ENCODE results near the gene NFXL1. TPM values are rescaled to one million over a fixed set of nuclear protein-coding genes. Genes with fewer than 3 reads are reported as not detected.

The NFXL1 gene
- total RNA-seq, 1 donor from 2014 or later, result 9.7 TPM

DNA sequence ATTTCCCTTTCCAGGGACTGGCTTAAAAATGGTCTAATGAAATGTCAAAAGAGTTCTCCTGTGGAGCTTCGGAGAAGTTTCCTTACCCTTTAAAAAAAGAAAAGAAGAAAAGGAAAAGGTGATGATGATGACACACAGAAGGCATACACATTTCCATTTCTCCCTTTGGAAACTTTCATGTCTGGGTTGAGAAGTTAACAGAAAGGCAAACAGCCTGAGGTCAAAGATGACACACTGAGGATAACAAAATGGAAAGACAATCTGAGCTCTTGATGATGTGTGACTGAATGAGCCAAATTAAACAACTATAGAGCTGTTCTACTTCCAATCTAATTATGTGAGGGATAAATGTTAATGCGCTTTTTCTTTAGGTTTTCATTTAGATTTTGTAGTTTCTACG is 32.2 kb downstream of the NFXL1 start:
- no peak for ATAC-seq

DNA sequence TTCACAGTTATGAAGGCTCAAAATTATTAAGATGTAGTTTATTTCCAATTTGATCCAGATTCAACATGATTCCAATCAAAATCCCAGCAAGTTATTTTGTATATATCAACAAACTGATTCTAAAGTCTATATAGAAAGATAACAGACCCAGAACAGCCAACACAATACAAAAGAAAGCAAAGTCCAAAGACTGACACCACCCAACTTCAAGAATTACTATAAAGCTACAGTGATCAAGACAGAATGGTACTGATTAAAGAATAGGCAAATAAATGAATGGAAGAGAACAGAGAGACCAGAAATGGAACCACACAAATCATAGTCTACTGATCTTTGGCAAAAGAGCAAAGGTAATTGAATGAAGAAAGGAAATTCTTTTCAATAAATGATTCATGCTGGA is 34.9 kb downstream of the NFXL1 start:
- no peak for ATAC-seq

DNA sequence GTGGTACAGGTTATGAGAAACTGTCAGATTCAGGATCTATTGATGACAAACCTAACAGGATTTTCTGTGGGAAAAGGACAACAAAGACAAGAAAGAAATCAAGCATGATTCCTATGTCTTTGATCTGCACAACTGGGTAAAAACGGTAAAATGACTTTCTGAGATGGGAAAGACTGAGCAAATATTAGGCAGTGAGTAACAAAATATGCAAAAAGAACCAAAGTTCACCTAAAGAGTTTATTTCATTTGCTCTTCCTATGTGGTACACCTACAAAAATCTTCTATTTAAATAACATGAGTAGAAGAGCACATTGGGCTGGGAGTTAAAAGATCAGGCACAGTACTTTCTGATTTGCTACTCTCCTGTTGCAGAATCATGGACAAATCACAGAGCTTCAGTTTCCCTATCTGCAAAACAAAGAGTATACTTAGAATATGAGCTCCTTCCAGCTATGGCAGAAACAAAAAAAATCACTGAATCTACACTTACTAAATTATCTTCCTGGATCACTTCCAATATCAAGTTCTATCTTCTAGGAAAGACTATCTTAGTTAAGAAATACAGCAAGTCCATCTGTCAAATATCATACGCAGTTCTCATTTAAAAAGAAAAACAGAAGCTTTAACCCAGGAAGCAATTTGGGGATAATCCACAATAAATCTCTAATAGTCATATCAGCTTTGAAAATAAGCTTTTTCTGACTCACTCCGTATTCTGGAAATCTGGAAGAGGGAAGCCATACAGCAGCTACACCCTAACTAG is 37.4 kb downstream of the NFXL1 start:
- ATAC-seq, result no peak

DNA sequence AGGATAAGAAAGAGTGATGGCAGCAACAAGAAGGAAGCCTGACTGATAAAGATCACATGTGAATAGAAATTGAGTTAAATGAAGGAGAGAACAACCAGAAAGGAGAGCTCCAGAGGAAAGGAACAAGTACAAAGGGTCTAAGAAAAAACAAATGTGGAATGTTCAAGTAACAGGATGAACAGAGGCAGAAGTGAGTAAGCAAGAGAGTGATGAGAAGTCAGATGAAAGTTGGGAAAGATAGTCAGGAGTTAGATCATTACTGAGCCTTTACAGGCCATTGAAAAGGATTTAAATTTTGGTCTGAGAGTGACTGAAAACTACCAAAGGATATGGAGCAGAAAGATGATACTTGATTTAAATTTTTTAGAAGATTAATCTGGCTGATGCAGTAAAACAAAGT is 38.1 kb downstream of the NFXL1 start:
- no peak for ATAC-seq

DNA sequence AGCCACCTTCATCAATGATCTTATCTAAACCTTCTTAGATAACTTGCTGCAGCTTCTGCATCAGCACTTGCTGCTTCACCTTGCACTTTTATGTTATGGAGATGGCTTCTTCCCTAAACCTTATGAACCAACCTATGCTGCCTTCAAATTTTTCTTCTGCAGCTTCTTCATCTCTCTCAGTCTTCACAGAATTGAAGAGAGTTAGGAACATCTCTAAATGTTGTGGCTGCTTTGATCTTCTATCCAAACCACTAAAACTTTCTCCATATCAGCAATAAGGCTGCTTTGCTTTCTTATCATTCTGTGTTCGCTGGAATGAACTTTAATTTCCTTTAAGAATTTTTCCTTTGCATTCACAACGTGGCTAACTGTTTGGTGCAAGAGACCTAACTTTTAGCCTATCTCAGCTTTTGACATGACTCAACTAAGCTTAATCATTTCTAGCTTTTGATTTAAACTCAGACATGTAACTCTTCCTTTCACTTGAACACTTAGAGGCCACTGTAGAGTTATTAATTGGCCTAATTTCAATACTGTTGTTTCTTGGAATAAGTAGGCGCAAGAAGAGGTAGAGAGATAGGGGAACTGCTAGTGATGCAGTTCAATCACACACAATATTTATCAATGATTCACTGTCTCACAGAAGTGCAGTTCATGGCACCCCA is 40.4 kb downstream of the NFXL1 start:
- no peak for ATAC-seq

DNA sequence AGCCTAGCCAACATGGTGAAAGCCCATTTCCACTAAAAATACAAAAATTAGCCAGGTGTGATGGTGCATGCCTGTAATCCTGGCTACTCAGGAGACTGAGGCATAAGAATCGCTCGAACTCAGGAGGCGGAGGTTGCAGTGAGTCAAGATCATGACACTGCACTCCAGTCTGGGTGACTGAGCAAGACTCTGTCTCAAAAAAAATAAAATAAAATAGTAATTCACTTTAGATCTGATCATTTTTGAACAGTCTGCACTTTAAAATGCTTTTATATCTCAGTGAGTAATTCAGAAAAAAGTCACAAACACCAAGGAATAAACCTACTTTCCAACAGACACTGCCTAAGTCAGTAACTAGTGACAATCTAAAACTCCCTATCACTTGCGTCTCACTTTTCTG is 50.9 kb downstream of the NFXL1 start:
- no peak for ATAC-seq

DNA sequence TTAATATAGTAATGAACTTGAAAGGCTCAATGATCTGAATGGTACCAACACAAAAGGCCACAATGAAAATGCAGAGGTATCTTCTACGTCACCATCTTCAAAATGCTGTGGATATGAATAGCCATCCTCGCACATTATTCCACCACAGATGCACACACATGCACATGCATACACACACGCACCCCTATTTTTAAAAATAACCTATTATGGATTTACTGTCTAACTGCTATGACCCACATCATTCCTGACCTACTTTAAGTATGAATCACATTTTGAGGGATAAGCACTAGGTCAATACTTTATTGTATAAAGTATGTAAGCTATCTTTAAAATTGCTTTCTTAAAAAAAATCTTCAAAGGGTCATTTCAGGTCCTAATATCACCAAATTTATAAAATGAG is 52.1 kb downstream of the NFXL1 start:
- ATAC-seq, result no peak

DNA sequence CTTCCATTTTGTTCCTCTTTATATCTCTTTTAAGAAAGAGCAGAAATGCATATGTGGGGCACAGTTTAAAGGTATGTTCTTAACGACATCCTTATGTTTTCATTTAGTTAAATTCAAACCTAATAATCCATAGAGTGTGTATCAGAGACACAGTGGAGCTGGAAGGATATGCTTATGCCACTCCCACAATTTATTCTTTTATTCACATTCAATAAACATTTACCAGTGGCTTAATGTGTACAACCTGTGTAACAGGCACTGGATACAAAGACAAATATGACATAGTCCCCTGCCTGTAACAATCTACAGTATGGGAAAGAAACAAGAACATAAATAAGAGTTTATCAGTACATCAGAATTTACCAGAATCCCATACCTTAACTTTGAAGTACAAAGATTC is 54.1 kb downstream of the NFXL1 start:
- no peak for ATAC-seq

DNA sequence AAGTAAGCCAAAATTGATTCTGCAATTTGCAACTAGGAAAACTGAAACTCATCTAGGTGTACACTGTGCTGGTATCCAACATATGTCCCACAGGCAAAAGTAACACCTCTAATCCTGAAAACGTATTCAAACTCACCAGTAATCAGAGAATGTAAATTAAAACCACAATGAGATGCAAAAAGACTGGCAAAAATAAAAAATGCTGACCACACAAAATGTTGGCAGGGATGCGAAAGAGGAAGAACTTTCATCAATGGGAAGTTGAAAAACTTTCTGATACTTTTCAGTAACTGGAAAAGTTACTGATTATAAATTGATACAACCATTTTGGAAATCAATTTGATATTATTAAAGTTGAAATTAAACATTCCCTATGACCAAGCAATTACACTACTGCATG is 56.4 kb downstream of the NFXL1 start:
- ATAC-seq, result no peak

DNA sequence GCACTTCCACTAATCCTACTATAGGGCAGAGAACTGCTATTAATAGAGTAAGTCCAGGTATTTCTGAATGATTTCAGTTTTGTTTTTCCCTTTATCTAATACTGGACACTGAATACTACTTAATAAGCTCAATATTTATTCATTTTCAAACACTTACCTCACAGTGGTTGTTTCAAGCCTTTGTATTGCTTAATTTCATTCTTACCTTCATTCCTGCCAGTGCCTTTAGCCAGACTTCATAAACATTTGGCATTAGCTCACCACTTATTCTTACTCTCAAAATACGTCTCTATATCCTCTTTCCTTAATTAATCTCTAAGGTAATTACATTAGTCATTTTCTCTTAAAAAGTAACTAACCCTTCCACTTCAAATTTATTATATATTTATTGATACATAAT is 57.7 kb downstream of the NFXL1 start:
- no peak for ATAC-seq

DNA sequence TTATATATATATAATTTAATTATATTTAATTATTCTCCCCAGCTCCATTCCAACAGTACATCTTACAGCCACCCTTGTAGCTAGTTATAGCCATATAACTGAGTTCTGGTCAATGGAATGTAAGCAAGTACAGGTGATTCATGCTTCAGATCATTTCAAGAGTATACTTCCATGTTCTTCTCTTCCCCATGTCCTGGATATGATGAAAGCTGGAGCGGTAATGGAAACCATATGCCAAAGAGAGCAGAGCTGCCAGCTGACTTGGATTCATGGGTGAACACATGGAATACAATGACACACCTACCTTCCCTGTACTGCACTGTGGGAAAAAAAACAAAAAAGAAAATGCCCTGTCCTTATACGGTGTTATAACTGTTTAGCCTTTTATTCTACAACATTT is 59.0 kb downstream of the NFXL1 start:
- no peak for ATAC-seq

DNA sequence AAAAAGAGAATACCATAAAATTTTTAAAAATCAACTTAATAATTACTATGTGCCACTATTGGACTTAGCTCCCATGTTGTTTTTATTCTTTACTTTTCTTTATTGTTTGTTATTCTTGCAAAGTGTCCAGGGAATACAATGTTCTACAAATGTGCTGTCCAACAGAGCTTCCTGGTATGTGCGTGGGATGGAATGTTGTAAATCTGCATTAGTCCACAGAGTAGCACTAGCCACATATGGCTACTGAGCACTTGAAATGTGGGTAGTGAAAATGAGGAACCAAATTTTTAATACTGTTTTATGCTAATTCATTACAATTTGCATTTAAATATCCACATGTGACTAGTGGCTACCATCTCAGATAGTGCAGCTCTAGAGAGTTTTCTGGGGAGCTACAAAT is 62.2 kb downstream of the NFXL1 start:
- ATAC-seq, result no peak

DNA sequence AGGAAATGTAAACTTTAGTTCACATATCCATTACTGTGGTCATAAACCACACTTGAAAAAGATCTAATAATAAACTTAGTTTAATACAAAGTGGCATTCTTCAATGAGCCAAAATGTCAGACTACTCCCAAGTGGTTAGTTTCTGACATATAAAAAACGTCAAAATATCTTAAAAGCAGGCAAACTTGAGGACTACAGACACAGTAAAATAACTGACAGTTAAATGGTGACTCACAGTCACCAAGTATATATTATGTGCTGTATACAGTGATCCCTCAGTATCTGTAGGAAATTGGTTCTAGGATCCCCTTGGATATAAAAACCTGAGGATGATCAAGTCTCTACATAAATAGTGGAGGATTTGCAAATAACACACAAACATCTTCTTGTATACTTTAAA is 64.9 kb downstream of the NFXL1 start:
- ATAC-seq, result no peak

DNA sequence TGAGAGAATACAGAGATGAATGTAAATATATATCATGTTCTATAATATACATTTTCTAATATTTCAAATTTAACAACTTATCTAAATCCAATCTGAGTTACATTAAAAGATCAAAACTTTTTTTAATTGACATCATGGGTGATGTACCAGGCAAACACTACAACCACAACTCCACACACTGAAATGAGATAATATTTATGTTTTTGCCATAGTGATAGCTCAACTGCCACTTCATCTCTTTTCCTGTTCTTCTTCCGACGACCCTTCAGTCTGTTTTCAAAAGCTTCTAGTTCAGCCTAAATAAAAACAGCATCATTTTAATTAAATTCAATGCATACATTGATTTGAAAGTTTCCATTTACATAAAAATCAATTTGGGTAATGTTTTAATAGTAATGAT is 66.3 kb downstream of the NFXL1 start:
- no peak for ATAC-seq

DNA sequence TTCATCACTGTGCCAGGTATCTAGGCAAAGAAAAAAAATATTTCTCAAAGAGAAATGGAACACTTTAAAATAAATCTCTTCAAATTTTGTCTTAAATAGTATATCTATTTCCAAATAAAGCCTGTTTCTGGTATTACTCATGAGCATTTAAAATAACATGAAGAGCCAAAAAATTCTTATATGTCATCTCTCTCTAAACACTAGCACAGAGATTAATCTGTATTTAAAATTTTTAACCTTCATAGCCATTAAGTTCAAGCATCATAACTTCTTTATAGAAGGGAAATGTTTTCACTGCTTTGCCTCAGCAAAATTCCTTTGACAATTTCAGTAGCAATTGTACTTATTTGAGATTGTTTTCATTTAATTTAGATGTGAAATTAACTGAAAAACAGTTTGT is 71.4 kb downstream of the NFXL1 start:
- ATAC-seq, result no peak

DNA sequence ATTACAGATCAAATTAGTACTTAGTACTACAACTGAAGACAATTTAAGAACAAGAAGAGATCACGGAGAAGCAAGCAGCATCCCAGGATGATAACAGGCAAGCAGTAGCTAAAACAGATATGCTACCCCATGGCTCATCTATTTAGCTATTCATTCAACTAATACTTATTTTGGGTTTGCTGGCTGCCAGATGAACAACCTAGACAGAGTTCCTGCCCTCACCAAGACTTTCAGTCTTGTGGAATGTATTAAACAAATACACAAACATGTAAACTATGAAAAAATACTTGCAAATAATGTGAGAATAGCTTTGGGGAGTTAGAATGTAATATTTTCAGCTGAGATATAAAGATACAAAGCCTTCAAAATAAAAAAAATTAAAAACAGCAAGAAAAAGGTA is 74.1 kb downstream of the NFXL1 start:
- no peak for ATAC-seq

DNA sequence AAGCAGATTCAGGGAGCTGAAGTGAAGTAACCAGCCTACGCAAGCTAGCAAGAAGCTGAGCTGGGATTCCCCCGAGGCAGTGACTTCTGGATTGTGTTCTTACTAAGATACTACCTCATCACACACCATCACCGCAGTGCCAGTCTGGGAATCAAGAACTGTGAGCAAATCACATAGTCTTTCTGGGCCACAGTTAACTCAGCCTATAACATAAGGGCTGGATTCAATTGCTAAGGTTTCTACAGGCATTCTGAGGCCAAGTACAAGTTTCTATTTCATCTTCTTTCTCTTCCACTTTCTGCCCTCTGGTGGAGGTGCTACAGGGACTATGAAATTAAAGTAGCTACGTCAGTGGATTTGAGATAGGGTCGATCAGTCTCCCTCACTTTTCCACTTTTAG is 75.1 kb downstream of the NFXL1 start:
- no peak for ATAC-seq

DNA sequence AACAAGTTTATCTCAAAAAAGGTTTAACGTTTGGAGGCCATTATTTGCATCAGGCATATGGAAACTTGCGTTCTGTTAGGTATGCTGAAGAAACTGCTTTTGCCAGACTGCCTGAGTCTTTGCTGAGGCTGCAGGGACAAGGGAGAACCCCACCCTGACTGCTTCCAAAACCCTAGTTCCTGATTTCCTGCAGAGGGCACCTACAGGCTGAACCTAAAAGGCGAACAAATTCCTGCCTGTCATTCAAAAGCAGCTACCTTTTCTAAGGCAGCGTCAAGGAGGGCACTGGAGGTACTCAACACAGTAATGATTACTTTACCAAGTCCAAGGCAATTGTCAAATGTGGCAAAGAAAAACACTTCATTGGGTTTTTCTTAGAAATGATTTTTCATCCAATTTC is 75.9 kb downstream of the NFXL1 start:
- no peak for ATAC-seq

DNA sequence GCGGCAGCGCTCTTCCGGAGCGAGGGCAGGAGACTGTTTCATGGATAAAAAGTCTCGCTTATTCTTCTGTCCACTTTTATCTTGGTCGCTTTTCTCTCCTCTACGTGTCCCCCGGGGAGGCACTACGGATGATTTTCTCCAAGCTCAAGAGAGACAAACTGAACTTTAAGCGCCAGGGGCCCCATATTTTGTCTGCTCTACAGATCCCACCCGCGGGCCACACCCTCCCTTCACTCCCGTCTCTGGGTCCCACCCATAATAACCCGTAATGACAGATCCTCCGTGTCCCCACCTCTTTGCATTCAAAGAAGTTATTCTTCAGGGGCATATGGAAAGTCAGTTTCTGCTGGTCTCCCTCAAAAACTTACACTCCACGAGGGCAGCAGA is 76.5 kb downstream of the NFXL1 start, which contains the start of gene CORIN:
CORIN (minus strand) TSS at position 160 of the 387 bp plus-strand sequence; CDS start at position 42, 118 bp downstream.
- no peak for ATAC-seq

DNA sequence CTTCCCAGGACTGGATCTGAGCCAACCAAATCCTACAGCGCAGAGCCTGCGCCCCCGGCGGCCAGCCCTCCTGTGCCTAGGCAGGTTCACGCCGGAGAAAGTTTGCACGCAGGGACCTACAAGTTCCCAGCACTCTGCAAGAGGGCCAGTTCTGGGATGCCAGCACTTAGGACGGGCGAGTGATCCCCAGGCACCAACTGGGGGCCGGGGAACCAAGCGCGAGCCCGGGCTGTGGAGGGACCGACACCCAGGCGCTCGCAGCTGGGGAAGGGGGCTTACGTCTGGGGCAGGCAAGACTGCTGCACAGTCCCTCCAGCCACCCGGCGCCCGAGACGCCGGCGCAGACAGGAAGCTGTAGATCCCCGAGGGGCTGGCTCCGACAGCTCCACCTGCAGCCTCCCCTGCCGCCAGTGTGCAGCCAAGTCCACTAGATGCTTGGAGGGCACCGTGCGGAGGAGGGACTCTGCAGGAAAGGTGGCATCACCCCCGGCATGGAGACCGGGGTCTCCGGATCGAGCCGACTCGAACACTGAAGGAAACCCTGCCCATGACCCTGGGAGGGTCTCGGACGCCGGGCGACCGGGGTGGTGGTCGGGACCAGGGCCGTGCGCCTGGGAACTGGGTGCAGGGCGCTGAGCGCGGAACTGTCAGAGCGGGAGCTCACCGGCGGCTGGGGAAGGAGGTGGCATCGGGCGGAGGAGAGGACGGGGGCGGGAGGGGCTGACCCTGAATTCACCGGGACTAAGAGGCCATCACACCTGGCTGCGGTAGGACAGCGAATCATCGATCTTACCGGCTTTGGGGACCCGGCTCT is 77.1 kb downstream of the NFXL1 start:
- peak; percentile 57 for ATAC-seq

DNA sequence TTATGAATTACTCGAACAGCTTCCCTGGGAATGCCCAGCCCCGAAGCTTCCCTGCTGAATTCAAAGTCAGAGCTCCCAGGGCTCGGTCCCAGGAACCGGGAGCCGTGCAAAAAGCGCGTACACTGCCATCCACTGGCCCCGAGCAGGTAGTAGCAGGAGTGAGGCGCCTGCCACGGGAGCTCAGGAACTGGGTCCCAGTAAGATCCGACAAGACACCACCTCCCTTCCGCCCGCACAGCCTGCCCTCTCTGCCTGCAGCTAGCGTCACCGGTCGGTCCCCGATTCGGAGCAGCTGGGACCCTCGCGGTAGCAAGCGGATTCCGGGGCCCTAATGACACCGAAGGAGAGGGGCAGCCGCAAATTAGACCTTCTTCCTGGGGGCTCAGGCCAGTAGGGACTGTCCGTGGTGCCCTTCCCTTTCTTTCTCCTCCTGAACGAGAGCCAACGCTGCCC is 77.7 kb downstream of the NFXL1 start:
- peak; percentile 91 for ATAC-seq

DNA sequence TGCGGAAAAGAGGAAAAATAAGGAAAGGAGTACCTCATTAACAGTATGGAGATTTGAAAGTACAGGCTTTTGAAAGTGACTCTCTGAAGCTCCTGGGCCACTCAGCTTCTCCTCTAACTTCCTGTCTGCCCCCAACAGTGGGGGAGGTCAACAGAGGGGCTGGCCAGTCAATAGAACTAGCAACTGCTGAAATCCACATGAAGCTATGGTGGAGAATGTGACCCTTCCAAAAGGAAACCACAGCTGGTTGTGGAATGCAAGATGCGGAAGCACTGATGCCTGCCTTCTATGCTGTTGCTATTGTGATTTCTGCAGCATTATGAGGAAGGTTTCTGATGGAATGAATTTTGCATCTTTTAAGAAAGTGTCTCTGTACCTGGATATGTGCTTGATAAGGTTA is 78.9 kb downstream of the NFXL1 start:
- ATAC-seq, result no peak

DNA sequence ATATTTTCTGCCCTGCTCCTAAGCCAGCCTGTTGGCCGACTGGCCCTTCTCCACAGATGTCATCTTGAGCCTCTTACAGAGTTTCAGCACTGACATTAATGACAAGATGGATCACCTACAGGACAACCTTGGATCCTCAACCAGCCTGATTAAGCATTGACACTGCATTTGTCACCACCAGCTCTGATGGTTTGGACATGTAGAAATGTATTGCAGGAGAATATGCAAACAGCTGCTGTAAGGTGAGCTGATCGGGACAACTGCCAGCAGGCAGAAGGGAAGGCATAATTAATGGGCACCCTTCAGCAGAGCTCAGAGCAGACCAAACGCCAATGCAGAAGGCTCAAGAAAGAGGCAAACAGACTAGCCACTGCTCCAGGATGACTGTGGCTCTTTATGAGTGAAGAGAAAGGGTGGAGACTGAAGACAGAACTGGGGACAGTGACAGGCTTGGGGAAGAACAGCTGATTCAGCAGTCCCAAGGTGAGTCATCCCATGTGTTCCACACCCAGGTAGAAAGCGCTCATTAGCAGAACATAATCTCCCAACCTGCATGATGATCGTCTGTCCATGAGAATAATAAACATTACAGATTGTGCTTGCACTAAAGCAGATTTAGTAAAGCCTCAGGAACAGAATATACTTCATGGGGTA is 83.2 kb downstream of the NFXL1 start:
- ATAC-seq, result peak; percentile 93
